ENCODE data around the gene KRTAP10-10. TPM values are rescaled to one million over a fixed set of nuclear protein-coding genes. Genes with fewer than 3 reads are reported as not detected.

Gene KRTAP10-10
- polyA plus RNA-seq (not detected in 3 replicates), polyA minus RNA-seq (not detected in 3 replicates)
- polyA plus RNA-seq (2011; ENCODE audit: low read depth), result not detected
- polyA plus RNA-seq (2011; cell fraction: cytosol; rRNA removed), result not detected in 2 replicates
- polyA plus RNA-seq (2011; cell fraction: nucleus; rRNA removed), result not detected in 2 replicates
- polyA plus RNA-seq (2012; ENCODE audit: low replicate concordance), result not detected in 2 replicates
- polyA minus RNA-seq (2011; cell fraction: cytosol; rRNA and poly(A)+ RNA removed), result not detected
- polyA minus RNA-seq (2011; cell fraction: nucleus; rRNA and poly(A)+ RNA removed), result not detected in 2 replicates

- FAIRE-seq, result no peak
Measured at GRCh38 chr21:44637018-44637850, at the start of gene KRTAP10-10. KRTAP10-10 (plus strand) TSS chr21:44637356; CDS start chr21:44637418, 62 bp downstream.

DNA sequence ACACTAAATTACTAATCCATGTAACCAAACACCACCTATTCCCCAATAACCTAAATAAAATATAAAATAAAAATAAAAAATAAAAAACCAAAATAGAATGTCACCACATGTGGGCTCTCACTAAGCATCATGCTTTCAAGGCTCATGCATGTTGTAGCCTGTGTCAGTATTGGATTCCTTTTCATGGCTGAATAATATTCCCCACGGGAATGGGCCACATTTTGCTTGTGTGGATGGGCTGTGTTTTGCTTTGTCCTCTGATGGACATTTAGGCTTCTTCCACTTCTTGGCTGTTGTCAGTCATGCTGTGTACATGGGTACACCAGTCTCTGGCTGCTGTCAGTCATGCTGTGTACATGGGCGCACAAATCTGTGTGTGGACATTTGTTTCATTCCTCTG, 48.1 kb upstream of the KRTAP10-10 start:
- H3K79me2 ChIP-seq (ENCODE audit: control insufficient read depth, insufficient read depth, low read length), result no peaks in the 10 kb centered on the region
- peaks cover 5% of the 10 kb centered on the region for H3K4me1 ChIP-seq (ENCODE audit: control insufficient read depth, extremely low read depth, insufficient read depth, low read length)
- FAIRE-seq (no peak), DNase-seq (ENCODE audit: low read depth, low spot score) (no peak)
- H3K9me3 ChIP-seq (ENCODE audit: control insufficient read depth, low read depth, low read length), result no peaks in the 10 kb centered on the region
- H2AFZ ChIP-seq (ENCODE audit: control insufficient read depth, low read length), result no peak overlapping the region
- dilution Hi-C loops (cut with MboI; ENCODE audit: extremely low pct_ligation_motif_present, low sequenced_read_pairs), result no loop called here
- no peaks in the 10 kb centered on the region for H3K27me3 ChIP-seq (ENCODE audit: control insufficient read depth, extremely low read depth, insufficient read depth, low read length)
- H3K4me3 ChIP-seq (ENCODE audit: control insufficient read depth in 2 of 3, extremely low read depth in 1 of 3, insufficient read depth in 2 of 3, low read depth in 1 of 3, low read length in 3 of 3), result no peak overlapping the region
- TF ChIP-seq CTCF (optimal IDR thresholded peaks at IDR 0.05 in 1 of 3, IDR thresholded peaks at IDR 0.05 in 1 of 3, conservative IDR thresholded peaks at IDR 0.05 in 1 of 3; ENCODE audit: extremely low read depth in 1 of 3, insufficient read depth in 2 of 3, low read length in 3 of 3) (no peak), EZH2 (IDR thresholded peaks at IDR 0.05; ENCODE audit: low read length) (no peak)
- no peaks in the 10 kb centered on the region for H3K9me1 ChIP-seq (ENCODE audit: control insufficient read depth, extremely low read depth, insufficient read depth, low read length)
- no peaks in the 10 kb centered on the region for H3K36me3 ChIP-seq (ENCODE audit: control insufficient read depth in 2 of 2, extremely low read depth in 1 of 2, insufficient read depth in 2 of 2, low read length in 2 of 2)
- H3K27ac ChIP-seq (ENCODE audit: control insufficient read depth, insufficient read depth, low read length), result no peak overlapping the region
- H4K20me1 ChIP-seq (ENCODE audit: control insufficient read depth, extremely low read depth, insufficient read depth, low read length), result no peaks in the 10 kb centered on the region
- H3K4me2 ChIP-seq (ENCODE audit: control insufficient read depth, extremely low read depth, insufficient read depth, low read depth, low read length), result no peak overlapping the region
- no peak overlapping the region for H3K9ac ChIP-seq (ENCODE audit: control insufficient read depth, extremely low read depth, insufficient read depth, low read length)

More at GRCh38 chr21:44637018-44637850, at the start of gene KRTAP10-10:
- H3K4me3 ChIP-seq (ENCODE audit: control insufficient read depth in 2 of 3, extremely low read depth in 1 of 3, insufficient read depth in 2 of 3, low read depth in 1 of 3, low read length in 3 of 3), result no peak within 1 kb of the TSS
- no peaks in the 10 kb centered on the region for H3K27me3 ChIP-seq (ENCODE audit: control insufficient read depth, extremely low read depth, insufficient read depth, low read length)
- no peak for TF ChIP-seq CTCF (optimal IDR thresholded peaks at IDR 0.05 in 1 of 3, IDR thresholded peaks at IDR 0.05 in 1 of 3, conservative IDR thresholded peaks at IDR 0.05 in 1 of 3; ENCODE audit: extremely low read depth in 1 of 3, insufficient read depth in 2 of 3, low read length in 3 of 3)
- no peak for TF ChIP-seq EZH2 (IDR thresholded peaks at IDR 0.05; ENCODE audit: low read length)
- no peaks in the 10 kb centered on the region for H3K9me1 ChIP-seq (ENCODE audit: control insufficient read depth, extremely low read depth, insufficient read depth, low read length)
- H3K4me2 ChIP-seq (ENCODE audit: control insufficient read depth, extremely low read depth, insufficient read depth, low read depth, low read length), result no peak within 1 kb of the TSS
- DNase-seq (ENCODE audit: low read depth, low spot score), result no peak
- H4K20me1 ChIP-seq (ENCODE audit: control insufficient read depth, extremely low read depth, insufficient read depth, low read length), result no peaks in the 10 kb centered on the region
- dilution Hi-C loops (cut with MboI; ENCODE audit: extremely low pct_ligation_motif_present, low sequenced_read_pairs), result no loop called here
- H3K4me1 ChIP-seq (ENCODE audit: control insufficient read depth, extremely low read depth, insufficient read depth, low read length), result no peaks in the 10 kb centered on the region
- H3K9me3 ChIP-seq (ENCODE audit: control insufficient read depth, low read depth, low read length), result no peaks in the 10 kb centered on the region
- H3K27ac ChIP-seq (ENCODE audit: control insufficient read depth, insufficient read depth, low read length), result no peak within 1 kb of the TSS
- H3K79me2 ChIP-seq (ENCODE audit: control insufficient read depth, insufficient read depth, low read length), result no peaks in the 10 kb centered on the region
- H3K36me3 ChIP-seq (ENCODE audit: control insufficient read depth in 2 of 2, extremely low read depth in 1 of 2, insufficient read depth in 2 of 2, low read length in 2 of 2), result no peaks in the 10 kb centered on the region
- no peak within 1 kb of the TSS for H3K9ac ChIP-seq (ENCODE audit: control insufficient read depth, extremely low read depth, insufficient read depth, low read length)
- no peak within 1 kb of the TSS for H2AFZ ChIP-seq (ENCODE audit: control insufficient read depth, low read length)

All from keratinocyte (primary cell).